Hepatocyte (in vitro differentiated cells): ENCODE results near the gene BSDC1. TPM values are rescaled to one million over a fixed set of nuclear protein-coding genes. Genes with fewer than 3 reads are reported as not detected.

Experiments used
- DNase-seq: peaks from one replicate; pipeline ENCODE4 v3.0.0-alpha.2; 2016; ENCODE audit warnings: low spot score
- H2AFZ ChIP-seq: fragments of 200-600 bp; sonication (generic); 2 replicates; pipeline ENCODE4 v1.6.0; 2016; ENCODE audit warnings: antibody characterized with exemption, mild to moderate bottlenecking
- H3K27ac ChIP-seq: fragments of 200-600 bp; sonication (generic); 2 replicates; pipeline ENCODE4 v1.5.1; 2016; ENCODE audit warnings: mild to moderate bottlenecking
- H3K27me3 ChIP-seq: fragments of 200-600 bp; sonication (generic); 2 replicates; pipeline ENCODE4 v1.6.1; 2016
- H3K36me3 ChIP-seq: fragments of 200-600 bp; sonication (generic); replicated peaks from 2 replicates; pipeline ENCODE4 v1.5.1; 2016; ENCODE audit warnings: low read depth; ENCODE audit not compliant: insufficient read depth
- H3K4me1 ChIP-seq: fragments of 200-600 bp; sonication (generic); 2 replicates; pipeline ENCODE4 v1.5.1; 2016; ENCODE audit warnings: mild to moderate bottlenecking, moderate library complexity; ENCODE audit not compliant: insufficient read depth
- H3K4me2 ChIP-seq: fragments of 200-600 bp; sonication (generic); 2 replicates; pipeline ENCODE4 v1.6.0; 2016
- H3K4me3 ChIP-seq: fragments of 200-600 bp; sonication (generic); 2 replicates; pipeline ENCODE4 v1.5.1; 2016; ENCODE audit warnings: mild to moderate bottlenecking
- H3K79me2 ChIP-seq: fragments of 200-600 bp; sonication (generic); 2 replicates; pipeline ENCODE4 v1.6.0; 2017; ENCODE audit warnings: mild to moderate bottlenecking
- H3K9me2 ChIP-seq: fragments of 200-600 bp; sonication (generic); replicated peaks from 2 replicates; pipeline ENCODE4 v1.6.0; 2017; ENCODE audit warnings: mild to moderate bottlenecking; ENCODE audit not compliant: insufficient read depth
- H3K9me3 ChIP-seq: fragments of 200-600 bp; sonication (generic); 2 replicates; pipeline ENCODE4 v1.5.1; 2016; ENCODE audit warnings: low read depth, mild to moderate bottlenecking
- H4K20me1 ChIP-seq: fragments of 200-600 bp; sonication (generic); 2 replicates; pipeline ENCODE4 v1.6.0; 2016; ENCODE audit warnings: mild to moderate bottlenecking; ENCODE audit not compliant: insufficient read depth, poor library complexity, severe bottlenecking
- CTCF ChIP-seq: fragments of 200-600 bp; sonication (generic); IDR thresholded peaks from 2 replicates; pipeline ENCODE4 v1.5.1; 2016; ENCODE audit warnings: antibody characterized with exemption, mild to moderate bottlenecking; ENCODE audit not compliant: poor library complexity
- EZH2 ChIP-seq: fragments of 200-600 bp; sonication (generic); IDR thresholded peaks from 2 replicates; pipeline ENCODE4 v1.6.1; 2016; ENCODE audit warnings: antibody characterized with exemption, mild to moderate bottlenecking, borderline replicate concordance
- EZH2phosphoT487 ChIP-seq: fragments of 200-600 bp; sonication (generic); IDR thresholded peaks from one replicate; pipeline ENCODE4 v1.6.1; 2018; ENCODE audit warnings: antibody characterized with exemption, mild to moderate bottlenecking, low read depth, moderate library complexity; ENCODE audit not compliant: unreplicated experiment, severe bottlenecking
- WGBS: methylation state at CpG from one replicate; pipeline ENCODE4 v1.1.6; 2016; ENCODE audit warnings: low lambda C conversion rate; ENCODE audit errors: missing lambda C conversion rate; 5-methylcytosine and 5-hydroxymethylcytosine counted together
- polyA plus RNA-seq: library from polyadenylated mRNA; unstranded; fragments of >200 nt; fragmentation: Nextera tagmentation; extraction: Ambion mirVana; gene quantifications from 2 replicates; pipeline ENCODE4 v1.2.1, GENCODE V29; 2016
- total RNA-seq: library from RNA; depleted of rRNA; stranded (reverse); fragments of >200 nt; gene quantifications from 2 replicates; pipeline ENCODE4 v1.2.3, GENCODE V29; 2014

The BSDC1 gene
- total and polyA plus RNA-seq, 2 experiments from 2014 or later: 56.2 to 80.5 TPM

- H3K4me1 ChIP-seq: peaks cover 8% of the 10 kb centered on the region
- DNase-seq: no peak
- no peaks in the 10 kb centered on the region for H3K36me3 ChIP-seq
- 24% methylated on average over 14 of the region's 15 CpGs for WGBS
- H3K79me2 ChIP-seq: peaks cover 34% of the 10 kb centered on the region
- no peaks in the 10 kb centered on the region for H3K9me2 ChIP-seq
- peak overlapping the region; percentile 98 for H3K4me3 ChIP-seq
- H3K9me3 ChIP-seq: no peaks in the 10 kb centered on the region
- no peak overlapping the region for H3K27ac ChIP-seq
- H4K20me1 ChIP-seq: peaks cover 18% of the 10 kb centered on the region
- no peak for TF ChIP-seq EZH2phosphoT487
- TF ChIP-seq CTCF: no peak
- TF ChIP-seq EZH2: no peak
- no peak overlapping the region for H2AFZ ChIP-seq
- H3K27me3 ChIP-seq: no peaks in the 10 kb centered on the region
- peak overlapping the region; percentile 94 for H3K4me2 ChIP-seq
Measured at GRCh38 chr1:32336591-32336932, 57.7 kb downstream of the BSDC1 start.

GRCh38 chr1:32335790-32336590, 58.3 kb downstream of the BSDC1 start, which contains the start of gene MARCKSL1:
Gene MARCKSL1 (minus strand): TSS chr1:32336233. CDS start chr1:32336033, 200 bp downstream.
- H2AFZ ChIP-seq: peak within 1 kb of the TSS; percentile 16

GRCh38 chr1:32335535-32335789, 58.8 kb downstream of the BSDC1 start:
- Histone ChIP-seq H2AFZ (peak overlapping the region; percentile 16), H3K79me2 (peaks cover 34% of the 10 kb centered on the region), H4K20me1 (peaks cover 18% of the 10 kb centered on the region), H3K4me1 (peaks cover 8% of the 10 kb centered on the region), H3K4me3 (peak overlapping the region; percentile 98), H3K9me3 (no peaks in the 10 kb centered on the region), H3K27ac (peak overlapping the region; percentile 88), H3K27me3 (no peaks in the 10 kb centered on the region), H3K4me2 (peak overlapping the region; percentile 94), H3K36me3 (no peaks in the 10 kb centered on the region), H3K9me2 (no peaks in the 10 kb centered on the region)
- TF ChIP-seq EZH2 (no peak), EZH2phosphoT487 (no peak), CTCF (no peak)
- DNase-seq: no peak
- whole genome bisulfite sequencing: 0% methylated on average over 6 of the region's 34 CpGs

More at GRCh38 chr1:32335790-32336590, 58.3 kb downstream of the BSDC1 start, which contains the start of gene MARCKSL1:
- Histone ChIP-seq H3K36me3 (no peaks in the 10 kb centered on the region), H3K9me3 (no peaks in the 10 kb centered on the region), H3K79me2 (peaks cover 34% of the 10 kb centered on the region), H3K4me2 (peak within 1 kb of the TSS; percentile 94), H3K27me3 (no peaks in the 10 kb centered on the region), H3K4me3 (peak within 1 kb of the TSS; percentile 98), H3K27ac (peak within 1 kb of the TSS; percentile 88), H3K9me2 (no peaks in the 10 kb centered on the region), H3K4me1 (peaks cover 8% of the 10 kb centered on the region), H4K20me1 (peaks cover 18% of the 10 kb centered on the region)
- WGBS: 2% methylated on average over 31 of the region's 95 CpGs
- peak; percentile 89 for DNase-seq
- no peak for TF ChIP-seq EZH2
- TF ChIP-seq EZH2phosphoT487: no peak
- no peak for TF ChIP-seq CTCF
